ENCODE results near the gene E2F1.
"Not testable (repeated sequence)": the region's sequence is repeated elsewhere in the genome, so short reads cannot be mapped to it uniquely, and the experiment has no call there.

Gene E2F1

GRCh38 chr20:33645396-33645795 lies 40.8 kb downstream of the E2F1 start:
- peaks cover 10% of the 10 kb centered on the region for H3K36me3 ChIP-seq (ENCODE audit: control insufficient read depth, insufficient read depth, low read length)

GRCh38 chr20:33645072-33645358 lies 41.2 kb downstream of the E2F1 start:
- Histone ChIP-seq H3K27me3 (ENCODE audit: control insufficient read depth, insufficient read depth, low read length) (no peaks in the 10 kb centered on the region), H3K4me3 (ENCODE audit: low read length) (no peak overlapping the region), H3K27ac (ENCODE audit: low read depth, low read length) (no peak overlapping the region), H3K9ac (ENCODE audit: low read length) (no peak overlapping the region), H3K4me1 (ENCODE audit: control insufficient read depth, insufficient read depth, low read length) (peaks cover 13% of the 10 kb centered on the region), H3K36me3 (ENCODE audit: control insufficient read depth, insufficient read depth, low read length) (peaks cover 11% of the 10 kb centered on the region)

More at GRCh38 chr20:33645396-33645795, 40.8 kb downstream of the E2F1 start:
- Histone ChIP-seq H3K4me3 (ENCODE audit: low read length) (no peak overlapping the region), H3K27ac (ENCODE audit: low read depth, low read length) (no peak overlapping the region), H3K4me1 (ENCODE audit: control insufficient read depth, insufficient read depth, low read length) (peaks cover 13% of the 10 kb centered on the region), H3K9ac (ENCODE audit: low read length) (no peak overlapping the region), H3K27me3 (ENCODE audit: control insufficient read depth, insufficient read depth, low read length) (no peaks in the 10 kb centered on the region)

GRCh38 chr20:33644313-33645071 lies 41.7 kb downstream of the E2F1 start:
- Histone ChIP-seq H3K4me3 (ENCODE audit: low read length) (no peak overlapping the region), H3K27me3 (ENCODE audit: control insufficient read depth, insufficient read depth, low read length) (no peaks in the 10 kb centered on the region), H3K27ac (ENCODE audit: low read depth, low read length) (no peak overlapping the region), H3K9ac (ENCODE audit: low read length) (no peak overlapping the region), H3K4me1 (ENCODE audit: control insufficient read depth, insufficient read depth, low read length) (peaks cover 12% of the 10 kb centered on the region), H3K36me3 (ENCODE audit: control insufficient read depth, insufficient read depth, low read length) (peaks cover 14% of the 10 kb centered on the region)

- Histone ChIP-seq H3K36me3 (ENCODE audit: control insufficient read depth, insufficient read depth, low read length) (peaks cover 30% of the 10 kb centered on the region), H3K4me3 (ENCODE audit: low read length) (no peak overlapping the region), H3K27ac (ENCODE audit: low read depth, low read length) (no peak overlapping the region), H3K9ac (ENCODE audit: low read length) (no peak overlapping the region), H3K4me1 (ENCODE audit: control insufficient read depth, insufficient read depth, low read length) (no peaks in the 10 kb centered on the region), H3K27me3 (ENCODE audit: control insufficient read depth, insufficient read depth, low read length) (no peaks in the 10 kb centered on the region)
These were observed 45.9 kb downstream of the E2F1 start for GRCh38 chr20:33640287-33640686.

- Histone ChIP-seq H3K27ac (ENCODE audit: low read depth, low read length) (no peak overlapping the region), H3K27me3 (ENCODE audit: control insufficient read depth, insufficient read depth, low read length) (no peaks in the 10 kb centered on the region), H3K4me1 (ENCODE audit: control insufficient read depth, insufficient read depth, low read length) (no peaks in the 10 kb centered on the region), H3K36me3 (ENCODE audit: control insufficient read depth, insufficient read depth, low read length) (peaks cover 23% of the 10 kb centered on the region), H3K9ac (ENCODE audit: low read length) (no peak overlapping the region), H3K4me3 (ENCODE audit: low read length) (no peak overlapping the region)
These were observed 49.4 kb downstream of the E2F1 start for GRCh38 chr20:33636776-33637175.

GRCh38 chr20:33635341-33635740 lies 50.8 kb downstream of the E2F1 start:
- no peak overlapping the region for H3K9ac ChIP-seq (ENCODE audit: low read length)
- no peak overlapping the region for H3K4me3 ChIP-seq (ENCODE audit: low read length)
- no peaks in the 10 kb centered on the region for H3K4me1 ChIP-seq (ENCODE audit: control insufficient read depth, insufficient read depth, low read length)
- H3K36me3 ChIP-seq (ENCODE audit: control insufficient read depth, insufficient read depth, low read length) = peaks cover 32% of the 10 kb centered on the region
- no peaks in the 10 kb centered on the region for H3K27me3 ChIP-seq (ENCODE audit: control insufficient read depth, insufficient read depth, low read length)
- no peak overlapping the region for H3K27ac ChIP-seq (ENCODE audit: low read depth, low read length)

GRCh38 chr20:33631910-33632309 lies 54.3 kb downstream of the E2F1 start:
- H3K4me1 ChIP-seq (ENCODE audit: control insufficient read depth, insufficient read depth, low read length); H3K4me3 ChIP-seq (ENCODE audit: low read length): not testable (repeated sequence)
- H3K36me3 ChIP-seq (ENCODE audit: control insufficient read depth, insufficient read depth, low read length) = peaks cover 29% of the 10 kb centered on the region

GRCh38 chr20:33630507-33630906 lies 55.7 kb downstream of the E2F1 start:
- Histone ChIP-seq H3K27me3 (ENCODE audit: control insufficient read depth, insufficient read depth, low read length) (no peaks in the 10 kb centered on the region), H3K4me1 (ENCODE audit: control insufficient read depth, insufficient read depth, low read length) (no peaks in the 10 kb centered on the region), H3K4me3 (ENCODE audit: low read length) (no peak overlapping the region), H3K9ac (ENCODE audit: low read length) (no peak overlapping the region), H3K36me3 (ENCODE audit: control insufficient read depth, insufficient read depth, low read length) (peaks cover 25% of the 10 kb centered on the region), H3K27ac (ENCODE audit: low read depth, low read length) (no peak overlapping the region)

More at GRCh38 chr20:33631910-33632309, 54.3 kb downstream of the E2F1 start:
- H3K27me3 ChIP-seq (ENCODE audit: control insufficient read depth, insufficient read depth, low read length); H3K27ac ChIP-seq (ENCODE audit: low read depth, low read length); H3K9ac ChIP-seq (ENCODE audit: low read length): not testable (repeated sequence)

GRCh38 chr20:33629979-33630378 lies 56.2 kb downstream of the E2F1 start:
- Histone ChIP-seq H3K36me3 (ENCODE audit: control insufficient read depth, insufficient read depth, low read length) (peaks cover 26% of the 10 kb centered on the region), H3K9ac (ENCODE audit: low read length) (no peak overlapping the region)

GRCh38 chr20:33629533-33629932 lies 56.7 kb downstream of the E2F1 start:
- Histone ChIP-seq H3K9ac (ENCODE audit: low read length) (no peak overlapping the region), H3K4me1 (ENCODE audit: control insufficient read depth, insufficient read depth, low read length) (no peaks in the 10 kb centered on the region), H3K4me3 (ENCODE audit: low read length) (no peak overlapping the region), H3K36me3 (ENCODE audit: control insufficient read depth, insufficient read depth, low read length) (peaks cover 26% of the 10 kb centered on the region), H3K27me3 (ENCODE audit: control insufficient read depth, insufficient read depth, low read length) (no peaks in the 10 kb centered on the region), H3K27ac (ENCODE audit: low read depth, low read length) (no peak overlapping the region)

More at GRCh38 chr20:33629979-33630378, 56.2 kb downstream of the E2F1 start:
- Histone ChIP-seq H3K27ac (ENCODE audit: low read depth, low read length) (no peak overlapping the region), H3K27me3 (ENCODE audit: control insufficient read depth, insufficient read depth, low read length) (no peaks in the 10 kb centered on the region), H3K4me3 (ENCODE audit: low read length) (no peak overlapping the region), H3K4me1 (ENCODE audit: control insufficient read depth, insufficient read depth, low read length) (no peaks in the 10 kb centered on the region)

- H3K36me3 ChIP-seq (ENCODE audit: control insufficient read depth, insufficient read depth, low read length) = peaks cover 31% of the 10 kb centered on the region
- H3K4me3 ChIP-seq (ENCODE audit: low read length) = no peak overlapping the region
- no peaks in the 10 kb centered on the region for H3K4me1 ChIP-seq (ENCODE audit: control insufficient read depth, insufficient read depth, low read length)
- H3K9ac ChIP-seq (ENCODE audit: low read length) = no peak overlapping the region
- H3K27me3 ChIP-seq (ENCODE audit: control insufficient read depth, insufficient read depth, low read length) = no peaks in the 10 kb centered on the region
- H3K27ac ChIP-seq (ENCODE audit: low read depth, low read length) = no peak overlapping the region
These were observed 58.5 kb downstream of the E2F1 start for GRCh38 chr20:33627577-33628216.

- H3K27ac ChIP-seq (ENCODE audit: low read depth, low read length) = no peak overlapping the region
- peaks cover 28% of the 10 kb centered on the region for H3K36me3 ChIP-seq (ENCODE audit: control insufficient read depth, insufficient read depth, low read length)
- H3K4me1 ChIP-seq (ENCODE audit: control insufficient read depth, insufficient read depth, low read length) = no peaks in the 10 kb centered on the region
- no peaks in the 10 kb centered on the region for H3K27me3 ChIP-seq (ENCODE audit: control insufficient read depth, insufficient read depth, low read length)
- H3K9ac ChIP-seq (ENCODE audit: low read length) = no peak overlapping the region
- H3K4me3 ChIP-seq (ENCODE audit: low read length) = no peak overlapping the region
These were observed 60.0 kb downstream of the E2F1 start for GRCh38 chr20:33626190-33626589.
